ENCODE results near the gene FLNB.

Gene FLNB

DNA sequence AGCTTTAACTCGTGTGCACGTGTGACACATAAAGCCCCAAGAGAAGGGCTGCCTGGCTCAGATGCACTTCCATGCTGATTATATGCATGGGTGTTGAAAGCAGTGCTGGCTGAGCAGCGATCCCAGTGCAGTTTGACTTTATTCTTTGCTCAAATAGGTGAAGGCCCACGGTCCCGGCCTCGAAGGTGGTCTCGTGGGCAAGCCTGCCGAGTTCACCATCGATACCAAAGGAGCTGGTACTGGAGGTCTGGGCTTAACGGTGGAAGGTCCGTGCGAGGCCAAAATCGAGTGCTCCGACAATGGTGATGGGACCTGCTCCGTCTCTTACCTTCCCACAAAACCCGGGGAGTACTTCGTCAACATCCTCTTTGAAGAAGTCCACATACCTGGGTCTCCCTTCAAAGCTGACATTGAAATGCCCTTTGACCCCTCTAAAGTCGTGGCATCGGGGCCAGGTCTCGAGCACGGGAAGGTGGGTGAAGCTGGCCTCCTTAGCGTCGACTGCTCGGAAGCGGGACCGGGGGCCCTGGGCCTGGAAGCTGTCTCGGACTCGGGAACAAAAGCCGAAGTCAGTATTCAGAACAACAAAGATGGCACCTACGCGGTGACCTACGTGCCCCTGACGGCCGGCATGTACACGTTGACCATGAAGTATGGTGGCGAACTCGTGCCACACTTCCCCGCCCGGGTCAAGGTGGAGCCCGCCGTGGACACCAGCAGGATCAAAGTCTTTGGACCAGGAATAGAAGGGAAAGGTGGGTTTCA, 114.9 kb downstream of the FLNB start:
- DNase-seq (ENCODE audit: extremely low spot score, insufficient read length, low read depth), result no peak
- FAIRE-seq, result no peak

DNA sequence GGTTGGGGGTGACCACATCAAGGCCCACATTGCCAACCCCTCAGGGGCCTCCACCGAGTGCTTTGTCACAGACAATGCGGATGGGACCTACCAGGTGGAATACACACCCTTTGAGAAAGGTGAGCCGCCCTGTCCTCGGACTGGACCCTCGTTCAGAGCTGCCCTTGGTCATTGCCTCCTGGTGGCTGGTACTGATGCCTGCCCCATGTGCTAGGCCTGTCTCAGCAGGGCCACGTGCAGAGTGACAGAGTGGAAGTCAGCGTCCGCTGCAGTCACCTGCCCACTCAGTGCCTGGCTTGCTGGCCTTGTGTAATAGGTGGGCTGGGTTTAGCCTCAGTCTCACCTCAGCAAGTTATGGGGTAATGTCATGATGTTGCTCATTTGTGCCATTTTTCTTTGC, 116.2 kb downstream of the FLNB start:
- FAIRE-seq (no peak), DNase-seq (ENCODE audit: extremely low spot score, insufficient read length, low read depth) (no peak)

DNA sequence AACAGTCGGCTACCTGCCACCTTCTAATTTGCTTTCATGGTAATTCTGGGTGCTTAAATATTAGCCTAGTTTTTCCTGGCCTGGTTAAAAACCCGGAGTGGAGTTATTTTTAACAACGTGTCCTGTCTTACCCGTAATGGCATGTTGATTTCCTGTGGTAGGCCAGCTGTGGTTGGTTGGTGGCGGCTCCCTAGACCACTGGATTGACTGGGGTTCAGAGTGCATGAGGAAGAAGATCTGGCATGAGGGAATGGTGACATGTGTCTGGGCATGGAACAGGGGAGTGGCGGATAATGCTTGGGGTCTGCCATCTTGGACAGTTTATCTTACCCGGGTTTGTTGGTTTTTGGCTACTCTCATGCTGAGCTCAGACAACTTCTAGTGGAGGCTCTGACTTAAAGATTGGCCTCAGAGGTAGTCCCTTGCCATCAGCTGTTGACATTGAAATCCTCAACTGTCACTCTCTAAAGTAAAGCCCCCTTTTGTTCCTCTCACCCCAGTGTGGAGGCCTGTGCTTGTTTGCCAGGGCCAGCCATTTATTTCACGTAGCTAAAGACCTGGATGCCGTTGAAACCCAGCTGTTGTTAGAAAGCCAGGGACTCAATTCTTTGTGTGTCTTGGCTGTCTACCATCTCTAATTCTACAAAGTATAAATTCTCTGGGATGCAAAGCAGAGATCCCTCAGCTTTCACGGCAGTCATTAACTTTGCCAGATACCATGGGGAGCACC, 121.0 kb downstream of the FLNB start:
- FAIRE-seq, result no peak
- DNase-seq (ENCODE audit: extremely low spot score, insufficient read length, low read depth), result no peak

DNA sequence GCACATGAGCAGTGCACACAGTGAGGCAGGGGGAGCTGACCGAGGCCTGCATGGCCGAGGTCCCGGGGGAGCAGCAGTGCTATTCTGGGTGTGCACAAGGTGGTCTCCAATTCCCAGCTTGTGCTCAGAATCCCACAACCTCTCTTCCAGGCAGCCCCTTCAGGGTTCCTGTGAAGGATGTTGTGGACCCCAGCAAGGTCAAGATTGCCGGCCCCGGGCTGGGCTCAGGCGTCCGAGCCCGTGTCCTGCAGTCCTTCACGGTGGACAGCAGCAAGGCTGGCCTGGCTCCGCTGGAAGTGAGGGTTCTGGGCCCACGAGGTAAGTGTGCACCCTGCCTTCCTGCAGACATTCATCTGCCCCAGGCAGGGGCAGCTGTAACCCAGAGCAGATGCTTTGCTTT, 122.4 kb downstream of the FLNB start:
- FAIRE-seq (no peak), DNase-seq (ENCODE audit: extremely low spot score, insufficient read length, low read depth) (no peak)

DNA sequence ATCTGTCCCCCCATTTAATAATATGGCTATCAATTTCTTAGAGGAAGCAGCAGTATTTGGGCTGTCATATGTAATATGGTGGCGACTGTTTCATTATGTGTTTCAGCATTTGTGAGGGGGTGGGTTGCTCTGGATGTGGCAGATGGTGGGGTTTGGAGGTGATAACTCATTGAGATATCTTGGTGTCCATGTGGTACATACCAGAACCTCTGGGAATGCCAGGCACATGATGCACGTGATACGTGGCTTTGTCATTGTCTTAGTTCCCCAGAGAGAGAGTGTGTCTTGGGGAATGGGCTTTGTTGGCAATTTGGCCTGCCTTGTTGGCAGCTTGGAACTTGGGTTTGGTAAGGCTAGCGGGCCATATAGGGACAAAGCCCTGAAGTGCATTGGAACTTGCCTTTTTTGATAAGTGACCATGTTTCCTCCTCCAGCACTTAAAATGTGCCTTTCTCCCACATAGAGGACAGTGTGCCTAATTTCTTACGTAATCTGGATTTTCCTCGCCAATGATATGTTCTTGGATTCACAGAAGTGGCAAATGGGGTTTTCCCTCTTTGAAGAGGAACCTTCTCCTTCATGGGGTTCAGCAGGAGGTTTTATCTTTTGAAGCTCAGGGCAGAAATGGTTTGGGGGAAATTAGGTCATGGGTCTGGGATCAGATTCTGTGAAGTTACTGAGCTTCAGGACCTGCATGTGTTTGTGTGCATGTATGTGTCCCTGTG, 123.0 kb downstream of the FLNB start:
- no peak for FAIRE-seq
- no peak for DNase-seq (ENCODE audit: extremely low spot score, insufficient read length, low read depth)

DNA sequence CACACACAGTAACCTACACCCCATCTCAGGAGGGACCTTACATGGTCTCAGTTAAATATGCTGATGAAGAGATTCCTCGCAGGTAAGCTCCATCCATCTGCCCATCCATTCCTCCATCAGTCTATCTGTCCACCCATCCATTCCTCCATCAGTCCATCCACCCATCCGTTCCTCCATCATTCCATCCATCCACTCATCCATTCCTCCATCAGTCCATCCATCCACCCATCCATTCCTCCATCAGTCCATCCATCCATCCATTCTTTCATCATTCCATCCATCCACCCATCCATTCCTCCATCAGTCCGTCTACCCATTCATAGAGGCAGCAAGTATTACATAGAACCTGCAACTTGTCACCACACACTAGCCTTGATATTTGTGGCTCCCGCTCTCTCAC, 124.6 kb downstream of the FLNB start:
- no peak for FAIRE-seq

DNA sequence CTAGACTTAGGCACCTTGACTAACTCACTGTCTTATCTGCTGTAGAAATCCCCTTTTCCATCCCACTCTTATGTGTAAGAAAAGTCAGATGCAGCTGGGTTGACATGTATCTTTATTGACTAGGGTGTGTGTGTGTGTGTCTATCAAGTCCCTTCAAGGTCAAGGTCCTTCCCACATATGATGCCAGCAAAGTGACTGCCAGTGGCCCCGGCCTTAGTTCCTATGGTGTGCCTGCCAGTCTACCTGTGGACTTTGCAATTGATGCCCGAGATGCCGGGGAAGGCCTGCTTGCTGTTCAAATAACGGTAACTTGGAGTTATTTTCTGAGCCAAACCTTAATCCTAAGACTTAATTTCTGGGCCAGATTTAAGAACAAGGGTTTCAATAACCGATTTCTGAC, 126.2 kb downstream of the FLNB start:
- no peak for FAIRE-seq

More for the DNA sequence above, 124.6 kb downstream of the FLNB start:
- no peak for DNase-seq (ENCODE audit: extremely low spot score, insufficient read length, low read depth)

DNA sequence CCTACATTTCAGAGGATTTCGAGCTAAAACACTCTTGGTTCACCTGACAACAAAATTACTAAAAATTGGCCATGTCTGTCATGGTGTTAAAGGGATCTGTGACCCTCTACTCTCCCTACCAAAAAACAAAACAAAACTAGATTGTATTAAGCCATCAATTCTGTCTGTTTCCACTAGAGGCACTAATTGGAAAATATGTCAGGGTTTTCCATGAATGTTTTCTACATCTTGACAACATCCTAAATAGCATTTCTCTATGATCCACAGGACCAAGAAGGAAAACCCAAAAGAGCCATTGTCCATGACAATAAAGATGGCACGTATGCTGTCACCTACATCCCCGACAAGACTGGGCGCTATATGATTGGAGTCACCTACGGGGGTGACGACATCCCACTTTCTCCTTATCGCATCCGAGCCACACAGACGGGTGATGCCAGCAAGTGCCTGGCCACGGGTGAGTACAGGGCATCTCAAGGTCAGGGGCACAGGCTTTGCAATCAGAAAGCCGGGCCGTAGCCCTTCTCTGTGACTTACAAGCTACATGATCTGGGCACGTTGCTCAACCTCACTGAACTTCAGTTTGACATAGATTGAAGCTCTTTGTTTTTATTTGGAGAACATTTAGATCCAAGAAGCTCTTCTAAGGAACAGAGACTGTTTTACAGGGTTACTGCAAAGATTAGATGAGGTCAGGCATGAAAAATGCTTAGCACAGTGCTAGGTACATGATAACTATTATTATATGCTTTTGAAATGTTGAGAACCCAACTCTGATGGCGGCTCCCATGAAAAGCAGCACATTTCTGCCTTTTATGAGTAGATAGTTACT, 127.7 kb downstream of the FLNB start:
- DNase-seq (ENCODE audit: extremely low spot score, insufficient read length, low read depth) (no peak), FAIRE-seq (no peak)

More for the DNA sequence above, 126.2 kb downstream of the FLNB start:
- no peak for DNase-seq (ENCODE audit: extremely low spot score, insufficient read length, low read depth)

DNA sequence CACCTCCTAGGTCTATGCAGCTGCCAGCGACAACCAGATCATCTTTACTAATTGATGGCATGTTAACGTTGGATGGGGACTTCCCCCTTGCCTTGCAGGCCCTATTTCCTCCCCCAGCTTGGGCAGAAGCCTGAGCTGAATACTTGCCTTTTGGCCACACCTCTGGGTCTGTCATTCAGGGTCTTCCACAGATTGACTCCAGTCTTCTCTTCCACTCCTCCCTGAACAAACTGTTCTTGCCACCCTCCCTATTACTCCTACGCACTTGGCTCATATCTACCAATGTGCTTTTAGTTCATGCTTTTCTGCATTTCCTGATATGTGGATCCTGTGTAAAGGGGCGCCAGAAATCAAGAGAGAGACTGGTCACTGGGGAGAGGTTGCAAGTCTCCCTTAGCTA, 129.1 kb downstream of the FLNB start:
- DNase-seq (ENCODE audit: extremely low spot score, insufficient read length, low read depth) (no peak), FAIRE-seq (no peak)

DNA sequence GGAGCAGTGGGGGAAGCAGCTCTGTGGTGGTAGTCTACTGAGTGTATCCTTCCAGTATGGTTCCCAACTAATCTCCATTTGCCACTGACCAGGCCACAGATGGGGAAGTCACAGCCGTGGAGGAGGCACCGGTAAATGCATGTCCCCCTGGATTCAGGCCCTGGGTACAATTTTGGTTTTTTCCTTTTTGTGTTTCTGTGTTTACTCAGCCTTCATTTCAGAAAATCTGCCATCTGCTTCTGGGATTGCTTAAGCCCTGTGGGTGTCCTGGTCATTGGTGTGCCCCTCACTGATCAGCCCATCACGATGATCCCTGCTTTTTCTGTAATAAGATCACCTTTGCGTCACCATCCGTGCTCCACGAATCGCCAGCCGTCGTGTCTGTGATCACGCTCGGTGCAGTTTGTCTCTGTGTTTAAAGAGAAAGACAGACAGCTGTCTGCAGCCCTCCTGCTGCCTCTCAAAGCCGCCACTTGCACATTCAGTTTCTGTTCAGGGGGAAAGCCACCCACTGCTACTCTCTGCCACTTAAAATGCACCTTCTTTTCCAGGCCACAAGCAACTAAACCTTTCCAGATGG, 133.6 kb downstream of the FLNB start:
- DNase-seq (ENCODE audit: extremely low spot score, insufficient read length, low read depth) (no peak), FAIRE-seq (no peak)

DNA sequence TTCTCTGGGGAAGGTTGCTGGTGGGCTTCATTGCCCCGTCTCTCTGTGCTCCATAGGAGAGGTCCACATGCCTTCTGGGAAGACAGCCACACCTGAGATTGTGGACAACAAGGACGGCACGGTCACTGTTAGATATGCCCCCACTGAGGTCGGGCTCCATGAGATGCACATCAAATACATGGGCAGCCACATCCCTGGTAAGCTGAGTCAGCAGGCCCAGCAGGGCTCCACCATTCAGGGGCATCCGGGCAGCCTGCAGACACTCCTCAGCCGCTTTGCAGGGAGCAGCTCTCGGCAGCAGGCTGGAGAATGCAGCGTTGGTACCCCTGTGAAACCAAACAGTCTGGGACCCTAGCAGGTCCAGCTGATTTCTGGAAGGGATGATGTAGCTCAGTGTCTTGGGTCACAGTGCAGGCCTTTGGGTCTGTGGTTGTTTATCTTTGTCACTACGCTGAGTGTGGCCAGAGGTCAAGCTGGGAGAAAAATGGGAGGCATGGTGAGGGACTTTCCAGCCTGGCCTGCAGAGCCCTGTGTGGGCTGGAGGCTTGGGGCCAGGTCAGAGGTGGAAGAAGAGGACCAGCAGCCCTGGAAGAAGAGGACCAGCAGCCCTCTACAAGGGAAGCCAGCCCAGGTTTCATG, 135.3 kb downstream of the FLNB start:
- FAIRE-seq (no peak), DNase-seq (ENCODE audit: extremely low spot score, insufficient read length, low read depth) (no peak)

DNA sequence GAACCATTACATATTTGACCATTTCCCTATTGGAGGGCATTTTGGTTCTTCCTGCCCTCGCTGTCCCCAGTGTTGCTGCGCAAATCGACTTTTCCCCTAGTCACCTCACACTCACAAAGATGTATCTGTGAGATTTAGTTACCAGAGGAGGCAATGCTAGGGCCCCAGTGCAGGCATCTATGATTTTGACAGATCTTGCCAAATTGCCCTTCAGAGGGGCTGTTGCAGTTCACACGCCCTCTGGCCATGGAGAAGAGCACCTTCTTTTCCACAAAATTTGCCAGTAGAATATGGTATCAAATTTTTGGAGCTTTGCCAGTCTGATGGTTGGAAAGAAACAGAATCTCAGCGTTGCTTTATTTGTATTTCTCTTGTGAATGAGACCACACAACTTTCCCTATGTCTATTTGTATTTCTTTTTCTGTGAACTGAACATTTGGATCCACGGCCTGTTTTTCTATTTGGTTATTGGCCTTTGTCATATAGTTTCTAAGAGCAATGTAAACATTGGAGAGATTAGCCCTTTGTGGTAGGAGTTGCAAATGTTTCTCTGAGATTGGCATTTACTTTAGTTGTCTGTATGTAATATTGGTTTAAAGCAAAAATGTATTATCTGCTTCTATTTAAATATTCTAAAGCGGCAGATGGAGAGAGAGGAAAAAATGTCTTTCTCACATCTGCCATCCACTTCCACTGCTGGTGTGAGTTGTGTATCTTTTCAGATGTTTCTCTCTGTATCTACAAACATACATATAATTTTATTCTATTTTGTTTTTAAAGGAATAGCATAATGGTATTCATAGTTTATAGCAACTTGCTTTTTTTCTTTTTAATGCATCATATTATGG, 136.5 kb downstream of the FLNB start:
- no peak for FAIRE-seq
- no peak for DNase-seq (ENCODE audit: extremely low spot score, insufficient read length, low read depth)

DNA sequence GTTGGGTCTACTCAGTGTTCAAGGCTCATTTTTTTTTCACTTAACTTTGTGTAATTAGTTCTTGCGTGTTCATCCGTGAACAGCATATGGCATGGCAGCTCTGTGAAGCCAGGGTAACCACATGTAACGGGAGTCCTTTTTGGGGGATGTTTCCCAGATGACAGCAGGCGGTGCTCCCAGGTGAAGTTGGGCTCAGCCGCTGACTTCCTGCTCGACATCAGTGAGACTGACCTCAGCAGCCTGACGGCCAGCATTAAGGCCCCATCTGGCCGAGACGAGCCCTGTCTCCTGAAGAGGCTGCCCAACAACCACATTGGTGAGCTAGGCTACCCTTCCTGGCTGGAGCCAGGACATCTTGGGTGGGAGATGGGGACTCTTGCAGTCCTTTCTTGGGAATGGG, 139.8 kb downstream of the FLNB start:
- FAIRE-seq (no peak), DNase-seq (ENCODE audit: extremely low spot score, insufficient read length, low read depth) (no peak)

DNA sequence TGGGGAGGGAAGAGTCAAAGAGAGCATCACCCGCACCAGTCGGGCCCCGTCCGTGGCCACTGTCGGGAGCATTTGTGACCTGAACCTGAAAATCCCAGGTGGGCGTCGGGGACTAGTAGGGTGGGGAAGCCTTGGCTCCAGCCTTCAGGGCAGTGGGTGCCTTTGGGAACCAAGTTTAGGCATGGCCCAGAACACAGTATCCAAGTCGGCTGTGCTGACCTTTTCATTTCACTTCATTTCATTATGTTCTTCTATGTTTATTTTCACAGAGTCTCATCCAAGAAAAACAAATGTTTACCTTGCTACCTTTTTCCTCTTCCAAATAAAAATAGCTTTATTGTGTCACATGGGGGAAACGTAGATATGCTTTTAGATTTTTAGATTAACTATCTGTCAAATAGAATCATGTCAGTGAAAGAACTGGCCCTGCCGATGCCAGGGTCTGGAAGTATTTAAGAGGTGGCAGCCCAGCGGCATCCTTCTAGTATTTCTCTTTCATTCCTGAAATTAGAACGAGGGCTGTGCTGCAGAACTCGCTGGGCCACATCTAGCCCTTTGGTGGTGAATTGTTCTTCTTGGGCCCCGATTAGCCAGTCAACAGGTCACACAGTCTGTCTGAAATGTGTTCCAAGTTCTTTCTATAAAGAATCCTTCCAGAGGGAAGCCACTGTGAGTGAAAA, 142.0 kb downstream of the FLNB start:
- DNase-seq (ENCODE audit: extremely low spot score, insufficient read length, low read depth), result no peak
- no peak for FAIRE-seq

DNA sequence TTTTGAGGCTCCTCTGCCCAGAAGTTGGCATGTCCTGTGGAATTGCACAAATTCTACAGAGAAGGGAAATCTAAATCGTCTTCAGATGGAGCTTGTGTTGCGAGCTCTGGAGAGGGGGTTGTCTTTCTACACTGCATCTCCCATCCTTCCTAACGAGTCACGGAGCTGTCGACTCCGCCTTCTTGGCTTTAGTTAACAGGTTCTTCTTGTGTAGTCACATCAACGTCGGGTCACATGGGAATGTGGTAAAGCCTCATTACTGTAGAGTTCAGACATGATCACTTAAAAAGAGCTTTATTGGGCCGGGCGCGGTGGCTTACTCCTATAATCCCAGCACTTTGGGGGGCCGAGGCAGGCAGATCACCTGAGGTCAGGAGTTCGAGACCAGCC, 142.6 kb downstream of the FLNB start:
- no peak for FAIRE-seq
- no peak for DNase-seq (ENCODE audit: extremely low spot score, insufficient read length, low read depth)

DNA sequence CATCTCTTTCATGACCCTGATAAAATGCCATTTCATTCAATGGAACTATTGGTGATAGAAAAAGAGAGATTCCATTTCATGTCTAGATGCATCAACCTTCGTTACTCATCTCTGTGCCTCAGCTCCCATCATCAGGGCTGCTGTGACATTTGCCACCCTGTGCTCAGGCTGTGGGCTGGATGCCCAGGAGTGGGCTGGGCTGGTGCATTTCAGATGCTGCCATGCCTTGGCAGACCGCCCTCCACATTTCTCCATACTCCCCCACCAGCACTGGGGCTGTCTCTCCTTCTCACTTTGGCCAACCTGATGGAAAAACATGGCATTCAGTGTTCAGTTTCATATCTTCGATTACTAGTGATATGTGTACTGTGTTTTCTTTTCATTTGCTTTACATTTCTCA, 143.4 kb downstream of the FLNB start:
- DNase-seq (ENCODE audit: extremely low spot score, insufficient read length, low read depth), result no peak
- no peak for FAIRE-seq

DNA sequence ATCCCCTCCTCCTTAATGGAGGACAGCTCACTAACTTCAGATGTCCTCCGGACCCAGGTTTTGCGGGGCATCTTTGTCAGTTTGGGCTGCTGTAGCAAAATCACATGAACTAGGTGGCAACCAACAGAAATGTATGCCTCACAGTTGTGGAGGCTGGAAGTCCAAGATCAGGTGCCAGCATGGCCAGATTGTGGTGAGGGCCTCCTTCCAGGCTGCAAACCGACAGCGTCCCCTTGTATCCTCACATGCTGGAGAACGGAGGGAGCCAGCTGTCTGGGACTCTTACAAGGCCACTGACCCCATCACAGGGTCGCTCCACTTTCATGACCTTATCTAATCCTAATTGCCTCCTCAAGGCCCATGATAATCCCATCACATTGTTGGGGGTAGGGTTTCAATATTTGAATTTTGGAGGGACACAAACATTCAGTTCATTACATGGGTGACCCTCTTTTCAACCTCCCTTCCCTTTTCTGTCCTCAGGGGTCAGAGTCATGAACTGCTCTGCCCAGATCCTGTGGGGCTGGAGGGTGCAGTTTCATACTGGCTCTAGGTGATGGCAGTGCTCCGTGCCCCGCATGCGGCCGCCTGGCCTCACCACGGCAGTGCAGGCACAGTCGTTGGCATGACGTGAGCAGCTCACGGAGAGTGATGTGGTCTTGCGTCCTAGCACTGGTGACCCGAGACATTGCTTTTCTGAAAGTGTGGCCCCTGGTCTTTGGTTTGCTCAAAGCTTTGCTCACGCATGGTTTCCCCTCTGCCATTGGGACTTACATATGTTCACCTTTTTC, 144.2 kb downstream of the FLNB start:
- FAIRE-seq, result no peak
- no peak for DNase-seq (ENCODE audit: extremely low spot score, insufficient read length, low read depth)
